CD4-positive, alpha-beta memory T cell (primary cell): Measurements from ENCODE around the gene CSAG2. TPM values are rescaled to one million over a fixed set of nuclear protein-coding genes. Genes with fewer than 3 reads are reported as not detected.
"Not testable (repeated sequence)": the region's sequence is repeated elsewhere in the genome, so short reads cannot be mapped to it uniquely, and the experiment has no call there.

Experiments
- CTCF ChIA-PET: fragments of 350-600 bp; sonication (Branson Sonifier 250); formaldehyde crosslinking; loops from one replicate; lab custom pipeline; 2021; ENCODE audit warnings: inconsistent platforms; ENCODE audit not compliant: partially characterized antibody; lab: Charles Lee
- POLR2A ChIA-PET: fragments of 350-600 bp; sonication (Branson Sonifier 250); formaldehyde crosslinking; loops from one replicate; lab custom pipeline; 2021; ENCODE audit not compliant: partially characterized antibody; lab: Charles Lee
- DNase-seq, 5 donors: peaks; one replicate each; pipeline versions ENCODE4 v3.0.0 to v3.0.0-alpha.2; 2020 to 2022; ENCODE audit warnings: mixed read lengths in 1 of 5
- H3K27ac ChIP-seq: one replicate; pipeline ENCODE4 v1.7.0; 2013; ENCODE audit warnings: low read depth, low read length
- H3K27me3 ChIP-seq: 2 replicates; pipeline ENCODE4 v1.7.0; 2013; ENCODE audit warnings: mild to moderate bottlenecking, low read length, moderate library complexity; ENCODE audit not compliant: insufficient read depth
- H3K36me3 ChIP-seq: 2 replicates; pipeline ENCODE4 v1.7.0; 2013; ENCODE audit warnings: mild to moderate bottlenecking, low read length, moderate library complexity; ENCODE audit not compliant: insufficient read depth
- H3K4me1 ChIP-seq: 2 replicates; pipeline ENCODE4 v1.7.0; 2013; ENCODE audit warnings: mild to moderate bottlenecking, low read length, moderate library complexity; ENCODE audit not compliant: insufficient read depth
- H3K4me3 ChIP-seq, 2 donors: one replicate each; pipeline ENCODE4 v1.7.0; 2013; ENCODE audit warnings: low read length in 2 of 2, mild to moderate bottlenecking in 1 of 2
- H3K9me3 ChIP-seq, 2 donors: one replicate each; pipeline ENCODE4 v1.7.0; 2013; ENCODE audit warnings: low read length in 2 of 2, control low read depth in 1 of 2; ENCODE audit not compliant: control insufficient read depth in 1 of 2
- H3K27ac Mint-ChIP-seq, 7 donors: one replicate each; pipeline ENCODE4 v1.8.0; 2020 to 2021; ENCODE audit warnings: mixed read lengths in 7 of 7, mild to moderate bottlenecking in 6 of 7, inconsistent platforms in 3 of 7, moderate library complexity in 3 of 7
- H3K27me3 Mint-ChIP-seq, 2 donors: one replicate each; pipeline ENCODE4 v1.8.0; 2020 to 2021; ENCODE audit warnings: mixed read lengths in 2 of 2
- H3K36me3 Mint-ChIP-seq, 2 donors: one replicate each; pipeline ENCODE4 v1.8.0; 2020 to 2021; ENCODE audit warnings: mixed read lengths in 2 of 2, inconsistent platforms in 1 of 2, mild to moderate bottlenecking in 1 of 2
- H3K4me1 Mint-ChIP-seq, 4 donors: one replicate each; pipeline ENCODE4 v1.8.0; 2020 to 2021; ENCODE audit warnings: mixed read lengths in 4 of 4, mild to moderate bottlenecking in 1 of 4
- H3K4me3 Mint-ChIP-seq, 8 donors: one replicate each; pipeline ENCODE4 v1.8.0; 2020 to 2021; ENCODE audit warnings: mixed read lengths in 8 of 8, mild to moderate bottlenecking in 7 of 8, moderate library complexity in 6 of 8, inconsistent platforms in 3 of 8
- H3K9me3 Mint-ChIP-seq, 8 donors: one replicate each; pipeline ENCODE4 v1.8.0; 2020 to 2021; ENCODE audit warnings: mixed read lengths in 8 of 8, mild to moderate bottlenecking in 5 of 8, inconsistent platforms in 3 of 8, moderate library complexity in 1 of 8
- intact Hi-C: fragments of 100-400 bp; cut with micrococcal nuclease; formaldehyde crosslinking; loops from one replicate; pipeline ENCODE4 v1.15.1; 2023
- polyA plus RNA-seq, 2 donors: library from polyadenylated mRNA; unstranded; fragments of 300-500 nt; fragmentation: Illumina TruSeq; gene quantifications; one replicate each; pipeline ENCODE4 v1.2.3, GENCODE V29; 2021
- total RNA-seq, 2 experiments: library from RNA; stranded (reverse); gene quantifications; one replicate each; pipeline ENCODE4 v1.2.3, GENCODE V29; 2021

CSAG2 gene
- total and polyA plus RNA-seq, 4 experiments from 2014 or later: not detected

DNA sequence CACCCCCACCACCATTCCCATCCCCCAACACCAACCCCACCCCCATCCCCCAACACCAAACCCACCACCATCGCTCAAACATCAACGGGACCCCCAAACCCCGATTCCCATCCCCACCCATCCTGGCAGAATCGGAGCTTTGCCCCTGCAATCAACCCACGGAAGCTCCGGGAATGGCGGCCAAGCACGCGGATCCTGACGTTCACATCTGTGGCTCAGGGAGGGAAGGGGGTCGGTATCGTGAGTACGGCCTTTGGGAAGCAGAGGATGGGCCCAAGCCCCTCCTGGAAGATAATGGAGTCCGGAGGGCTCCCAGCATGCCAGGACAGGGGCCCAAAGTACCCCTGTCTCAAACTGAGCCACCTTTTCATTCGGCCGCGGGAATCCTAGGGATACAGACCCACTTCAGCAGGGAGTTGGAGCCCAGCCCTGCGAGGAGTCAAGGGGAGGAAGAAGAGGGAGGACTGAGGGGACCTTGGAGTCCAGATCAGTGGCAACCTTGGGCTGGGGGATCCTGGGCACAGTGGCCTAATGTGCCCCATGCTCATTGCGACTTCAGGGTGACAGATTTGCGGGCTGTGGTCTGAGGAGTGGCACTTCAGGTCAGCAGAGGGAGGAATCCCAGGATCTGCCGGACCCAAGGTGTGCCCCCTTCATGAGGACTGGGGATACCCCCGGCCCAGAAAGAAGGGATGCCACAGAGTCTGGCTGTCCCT is 25.2 kb upstream of the CSAG2 start:
- H3K4me3 Mint-ChIP-seq, H3K9me3 Mint-ChIP-seq, POLR2A ChIA-PET, H3K36me3 Mint-ChIP-seq, H3K27me3 ChIP-seq, H3K4me1 ChIP-seq, DNase-seq, intact Hi-C loops, H3K27ac ChIP-seq, H3K9me3 ChIP-seq, H3K36me3 ChIP-seq, H3K27ac Mint-ChIP-seq, H3K4me1 Mint-ChIP-seq, CTCF ChIA-PET, H3K27me3 Mint-ChIP-seq, H3K4me3 ChIP-seq: not testable (repeated sequence)

DNA sequence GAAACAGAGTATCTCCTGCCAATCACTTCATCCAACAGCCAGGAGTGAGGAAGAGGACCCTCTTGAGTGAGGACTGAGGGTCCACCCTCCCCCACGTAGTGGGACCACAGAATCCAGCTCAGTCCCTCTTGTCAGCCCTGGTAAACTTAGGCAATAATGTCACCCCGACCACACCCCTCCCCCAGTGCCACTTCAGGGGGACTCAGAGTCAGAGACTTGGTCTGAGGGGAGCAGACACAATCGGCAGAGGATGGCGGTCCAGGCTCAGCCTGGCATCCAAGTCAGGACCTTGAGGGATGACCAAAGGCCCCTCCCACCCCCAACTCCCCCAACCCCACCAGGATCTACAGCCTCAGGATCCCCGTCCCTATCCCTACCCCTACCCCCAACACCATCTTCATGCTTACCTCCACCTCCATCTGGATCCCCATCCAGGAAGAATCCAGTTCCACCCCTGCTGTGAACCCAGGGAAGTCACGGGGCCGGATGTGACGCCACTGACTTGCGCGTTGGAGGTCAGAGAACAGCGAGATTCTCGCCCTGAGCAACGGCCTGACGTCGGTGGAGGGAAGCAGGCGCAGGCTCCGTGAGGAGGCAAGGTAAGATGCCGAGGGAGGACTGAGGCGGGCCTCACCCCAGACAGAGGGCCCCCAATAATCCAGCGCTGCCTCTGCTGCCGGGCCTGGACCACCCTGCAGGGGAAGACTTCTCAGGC is 24.3 kb upstream of the CSAG2 start, which contains the start of the genes CSAG1 and MAGEA12:
CSAG1 (minus strand) TSS at position 461 of the 715 bp plus-strand sequence. CDS start 1,261 bp downstream, outside the sequence.
MAGEA12 (plus strand) TSS at position 497 of the 715 bp plus-strand sequence. CDS start 2,405 bp downstream, outside the sequence.
- Mint-ChIP-seq H3K4me3 (no peak within 1 kb of the TSS), H3K4me1 (no peaks in the 10 kb centered on the region), H3K9me3 (peaks cover 0 to 2% (median 0%) of the 10 kb centered on the region in 8 donors), H3K36me3 (no peaks in the 10 kb centered on the region), H3K27me3 (peaks cover 0 to 1% of the 10 kb centered on the region in 2 donors), H3K27ac (no peak within 1 kb of the TSS)
- CTCF ChIA-PET: no interaction called here
- H3K27me3 ChIP-seq: no peaks in the 10 kb centered on the region
- no peak within 1 kb of the TSS for H3K27ac ChIP-seq
- no peak within 1 kb of the TSS for H3K4me3 ChIP-seq
- no peaks in the 10 kb centered on the region for H3K9me3 ChIP-seq
- intact Hi-C loops: no loop called here
- DNase-seq: no peak
- no peaks in the 10 kb centered on the region for H3K36me3 ChIP-seq
- H3K4me1 ChIP-seq: no peaks in the 10 kb centered on the region
- POLR2A ChIA-PET: no interaction called here

DNA sequence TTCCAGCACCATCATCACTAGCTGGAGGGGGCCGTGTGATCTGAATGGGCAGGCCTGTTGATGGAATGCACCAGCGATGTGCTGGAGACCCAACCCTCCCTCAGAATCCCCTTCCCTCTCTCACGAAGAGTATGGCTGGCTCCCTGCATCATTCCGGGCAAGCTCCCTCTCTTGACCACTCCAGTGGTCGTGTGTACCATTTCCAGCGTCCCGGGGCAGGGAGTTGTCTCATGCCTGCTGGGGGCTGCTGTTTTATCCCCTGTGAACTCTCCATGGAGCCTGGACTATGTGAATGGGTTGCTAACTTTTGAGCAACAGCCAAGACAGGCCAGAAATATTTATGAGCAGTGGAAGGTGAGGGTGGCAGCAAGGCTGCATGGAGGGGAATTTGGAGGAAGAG is 16.3 kb upstream of the CSAG2 start:
- ChIA-PET CTCF (no interaction called here), POLR2A (no interaction called here)
- Histone ChIP-seq H3K4me1 (no peaks in the 10 kb centered on the region), H3K9me3 (no peaks in the 10 kb centered on the region), H3K4me3 (no peak overlapping the region), H3K27ac (no peak overlapping the region), H3K27me3 (no peaks in the 10 kb centered on the region), H3K36me3 (no peaks in the 10 kb centered on the region)
- Mint-ChIP-seq H3K36me3 (no peaks in the 10 kb centered on the region), H3K4me3 (no peak overlapping the region), H3K27me3 (peaks cover 0 to 1% of the 10 kb centered on the region in 2 donors), H3K27ac (no peak overlapping the region), H3K9me3 (no peaks in the 10 kb centered on the region), H3K4me1 (no peaks in the 10 kb centered on the region)
- intact Hi-C loops: no loop called here
- no peak for DNase-seq

DNA sequence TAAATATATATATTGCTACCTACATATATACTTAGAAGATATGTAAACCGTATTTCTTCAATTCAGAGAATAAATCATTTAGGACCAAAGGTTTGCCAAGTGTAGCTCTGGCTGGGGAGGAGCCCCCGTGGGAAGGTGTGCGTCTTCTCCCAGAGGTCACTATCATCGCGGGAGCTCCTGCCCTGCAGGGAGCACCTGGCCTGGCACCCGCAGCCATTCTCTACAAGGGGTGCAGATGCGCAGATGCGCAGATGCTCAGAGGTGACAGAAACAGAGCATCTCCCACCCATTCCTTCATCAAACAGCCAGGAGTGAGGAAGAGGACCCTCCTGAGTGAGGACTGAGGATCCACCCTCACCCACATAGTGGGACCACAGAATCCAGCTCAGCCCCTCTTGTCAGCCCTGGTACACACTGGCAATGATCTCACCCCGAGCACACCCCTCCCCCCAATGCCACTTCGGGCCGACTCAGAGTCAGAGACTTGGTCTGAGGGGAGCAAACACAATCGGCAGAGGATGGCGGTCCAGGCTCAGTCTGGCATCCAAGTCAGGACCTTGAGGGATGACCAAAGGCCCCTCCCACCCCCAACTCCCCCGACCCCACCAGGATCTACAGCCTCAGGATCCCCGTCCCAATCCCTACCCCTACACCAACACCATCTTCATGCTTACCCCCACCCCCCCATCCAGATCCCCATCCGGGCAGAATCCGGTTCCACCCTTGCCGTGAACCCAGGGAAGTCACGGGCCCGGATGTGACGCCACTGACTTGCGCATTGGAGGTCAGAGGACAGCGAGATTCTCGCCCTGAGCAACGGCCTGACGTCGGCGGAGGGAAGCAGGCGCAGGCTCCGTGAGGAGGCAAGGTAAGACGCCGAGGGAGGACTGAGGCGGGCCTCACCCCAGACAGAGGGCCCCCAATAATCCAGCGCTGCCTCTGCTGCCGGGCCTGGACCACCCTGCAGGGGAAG is 5.0 kb upstream of the CSAG2 start, which contains the start of gene MAGEA2B:
MAGEA2B (plus strand) TSS at position 814 of the 973 bp plus-strand sequence. CDS start 2,479 bp downstream, outside the sequence.
- H3K27ac ChIP-seq, H3K27me3 Mint-ChIP-seq, H3K4me3 ChIP-seq, H3K4me3 Mint-ChIP-seq, H3K4me1 ChIP-seq, H3K9me3 Mint-ChIP-seq, intact Hi-C loops, H3K36me3 Mint-ChIP-seq, DNase-seq, CTCF ChIA-PET, H3K36me3 ChIP-seq, H3K4me1 Mint-ChIP-seq, H3K9me3 ChIP-seq, POLR2A ChIA-PET, H3K27me3 ChIP-seq, H3K27ac Mint-ChIP-seq: not testable (repeated sequence)

DNA sequence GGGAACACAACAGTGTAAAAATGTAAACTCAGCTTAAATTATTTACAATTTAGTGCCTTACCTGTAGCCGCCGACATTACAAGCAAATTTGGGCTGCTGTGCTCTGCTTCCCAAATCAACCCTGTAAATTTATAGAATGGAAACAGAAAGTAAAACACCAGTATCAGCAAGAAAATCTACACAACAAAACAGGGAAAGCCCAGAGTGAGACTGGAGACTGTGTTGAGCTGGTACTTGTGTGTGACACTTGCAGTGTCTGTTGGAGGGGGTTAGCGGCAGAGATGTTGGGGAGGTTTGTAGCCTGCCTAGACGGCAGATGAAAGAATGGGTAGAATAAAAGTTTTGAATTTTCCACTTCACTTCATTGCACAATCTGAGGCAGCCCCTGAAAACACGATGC is 4.1 kb upstream of the CSAG2 start:
- H3K27ac ChIP-seq, H3K4me3 Mint-ChIP-seq, H3K27me3 Mint-ChIP-seq, POLR2A ChIA-PET, H3K36me3 Mint-ChIP-seq, H3K4me1 ChIP-seq, H3K36me3 ChIP-seq, H3K9me3 ChIP-seq, H3K4me3 ChIP-seq, H3K9me3 Mint-ChIP-seq, H3K4me1 Mint-ChIP-seq, H3K27ac Mint-ChIP-seq, intact Hi-C loops, CTCF ChIA-PET, H3K27me3 ChIP-seq, DNase-seq: not testable (repeated sequence)

DNA sequence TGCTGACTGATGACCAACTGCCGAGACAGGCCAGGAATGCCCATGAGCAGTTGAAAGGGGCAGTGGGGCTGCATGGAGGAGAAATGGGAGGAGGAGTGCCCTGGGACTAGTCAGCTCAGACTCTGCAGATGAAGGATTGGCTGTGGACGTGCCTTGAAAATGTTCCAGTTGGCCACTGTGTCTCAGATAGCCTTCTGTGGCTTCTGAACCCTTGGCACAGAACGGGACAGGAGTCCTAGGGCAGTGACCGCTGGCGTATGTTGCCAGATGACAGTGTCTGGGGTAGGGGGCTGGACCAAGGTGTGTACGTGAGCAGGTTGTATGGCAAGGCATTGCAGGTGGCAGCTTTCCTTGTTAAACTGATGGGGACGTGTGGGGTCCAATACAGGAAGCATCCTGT is 2.6 kb downstream of the CSAG2 start:
- H3K27me3 ChIP-seq, POLR2A ChIA-PET, H3K4me3 ChIP-seq, H3K27me3 Mint-ChIP-seq, intact Hi-C loops, DNase-seq, CTCF ChIA-PET, H3K27ac ChIP-seq, H3K4me3 Mint-ChIP-seq, H3K36me3 ChIP-seq, H3K27ac Mint-ChIP-seq, H3K9me3 ChIP-seq, H3K9me3 Mint-ChIP-seq, H3K36me3 Mint-ChIP-seq, H3K4me1 Mint-ChIP-seq, H3K4me1 ChIP-seq: not testable (repeated sequence)

DNA sequence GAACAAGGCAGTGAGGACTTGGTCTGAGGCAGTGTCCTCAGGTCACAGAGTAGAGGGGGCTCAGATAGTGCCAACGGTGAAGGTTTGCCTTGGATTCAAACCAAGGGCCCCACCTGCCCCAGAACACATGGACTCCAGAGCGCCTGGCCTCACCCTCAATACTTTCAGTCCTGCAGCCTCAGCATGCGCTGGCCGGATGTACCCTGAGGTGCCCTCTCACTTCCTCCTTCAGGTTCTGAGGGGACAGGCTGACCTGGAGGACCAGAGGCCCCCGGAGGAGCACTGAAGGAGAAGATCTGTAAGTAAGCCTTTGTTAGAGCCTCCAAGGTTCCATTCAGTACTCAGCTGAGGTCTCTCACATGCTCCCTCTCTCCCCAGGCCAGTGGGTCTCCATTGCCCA is 8.7 kb downstream of the CSAG2 start:
- H3K27me3 Mint-ChIP-seq, H3K4me1 Mint-ChIP-seq, H3K36me3 ChIP-seq, H3K9me3 Mint-ChIP-seq, H3K4me3 Mint-ChIP-seq, H3K4me3 ChIP-seq, H3K9me3 ChIP-seq, H3K27me3 ChIP-seq, H3K4me1 ChIP-seq, CTCF ChIA-PET, H3K36me3 Mint-ChIP-seq, POLR2A ChIA-PET, H3K27ac ChIP-seq, H3K27ac Mint-ChIP-seq, DNase-seq, intact Hi-C loops: not testable (repeated sequence)
